Calu3 (cell line): Measurements from ENCODE around the gene MAS1L. TPM values are rescaled to one million over a fixed set of nuclear protein-coding genes. Genes with fewer than 3 reads are reported as not detected.

Source experiments
- BruUV-seq: library from RNA; stranded (reverse); fragments of 400-500 nt; replicated peaks from 2 replicates; lab custom pipeline; 2021; lab: Mats Ljungman, UMichigan
- CTCF ChIA-PET: fragments of 300-600 bp; sonication (Branson Sonifier 250); formaldehyde crosslinking; loops from one replicate; lab custom pipeline; 2022; ENCODE audit warnings: antibody characterized with exemption; lab: Charles Lee
- DNase-seq: peaks from one replicate; pipeline ENCODE4 v3.0.0; 2022
- H3K27ac Mint-ChIP-seq: one replicate; pipeline ENCODE4 v1.8.0; 2022; ENCODE audit warnings: mixed read lengths; ENCODE audit not compliant: unreplicated experiment
- H3K27me3 Mint-ChIP-seq: one replicate; pipeline ENCODE4 v1.8.0; 2022; ENCODE audit warnings: mixed read lengths; ENCODE audit not compliant: unreplicated experiment
- H3K36me3 Mint-ChIP-seq: one replicate; pipeline ENCODE4 v1.8.0; 2022; ENCODE audit warnings: mild to moderate bottlenecking, moderate library complexity, mixed read lengths; ENCODE audit not compliant: insufficient read depth, unreplicated experiment
- H3K4me1 Mint-ChIP-seq: one replicate; pipeline ENCODE4 v1.8.0; 2022; ENCODE audit warnings: mild to moderate bottlenecking, low read depth, mixed read lengths; ENCODE audit not compliant: unreplicated experiment
- H3K4me3 Mint-ChIP-seq: one replicate; pipeline ENCODE4 v1.8.0; 2022; ENCODE audit warnings: mild to moderate bottlenecking, low read depth, moderate library complexity, mixed read lengths; ENCODE audit not compliant: unreplicated experiment
- H3K9me3 Mint-ChIP-seq: one replicate; pipeline ENCODE4 v1.8.0; 2022; ENCODE audit warnings: low read depth, mixed read lengths; ENCODE audit not compliant: unreplicated experiment
- CTCF ChIP-seq: fragments of 200-600 bp; IDR thresholded peaks from one replicate; pipeline ENCODE4 v1.8.0; 2022; ENCODE audit warnings: antibody characterized with exemption; ENCODE audit not compliant: unreplicated experiment
- intact Hi-C: fragments of 100-400 bp; cut with micrococcal nuclease; formaldehyde crosslinking; loops from one replicate; pipeline ENCODE4 v1.10.0; 2022; ENCODE audit not compliant: unreplicated experiment
- total RNA-seq: library from RNA; stranded (reverse); gene quantifications from 2 replicates; pipeline ENCODE4 v1.2.3, GENCODE V29; 2022

MAS1L gene
- total RNA-seq, 1 experiment from 2014 or later = not detected

- Mint-ChIP-seq H3K27me3 (no peaks in the 10 kb centered on the region), H3K36me3 (no peaks in the 10 kb centered on the region), H3K4me1 (no peaks in the 10 kb centered on the region), H3K9me3 (no peaks in the 10 kb centered on the region), H3K4me3 (no peak overlapping the region), H3K27ac (no peak overlapping the region)
- DNase-seq = no peak
- no peak for TF ChIP-seq CTCF
- CTCF ChIA-PET = interaction anchor here (0.7 kb wide), 1 partner anchor 24 kb away, joined by 4 read pairs; no protein-coding TSS in a partner anchor
- BruUV-seq = no TSS peak
- intact Hi-C loops = no loop called here
Measured at GRCh38 chr6:29488874-29489273, 1.1 kb upstream of the MAS1L start.

- no peak for DNase-seq
- no TSS peak for BruUV-seq
- no peaks in the 10 kb centered on the region for H3K36me3 Mint-ChIP-seq
Measured at GRCh38 chr6:29487131-29487530, 625 bp downstream of the MAS1L start.

GRCh38 chr6:29486577-29486976 lies 1.2 kb downstream of the MAS1L start:
- Mint-ChIP-seq H3K36me3 (no peaks in the 10 kb centered on the region), H3K27ac (no peak overlapping the region), H3K27me3 (no peaks in the 10 kb centered on the region), H3K4me1 (no peaks in the 10 kb centered on the region), H3K4me3 (no peak overlapping the region), H3K9me3 (no peaks in the 10 kb centered on the region)
- TF ChIP-seq CTCF = no peak
- DNase-seq = no peak
- BruUV-seq = no TSS peak
- CTCF ChIA-PET = interaction anchor here (0.8 kb wide), 1 partner anchor 190 kb away, joined by 5 read pairs; no protein-coding TSS in a partner anchor
- intact Hi-C loops = no loop called here

More at GRCh38 chr6:29487131-29487530, 625 bp downstream of the MAS1L start:
- Mint-ChIP-seq H3K27ac (no peak overlapping the region), H3K27me3 (no peaks in the 10 kb centered on the region), H3K4me3 (no peak overlapping the region), H3K4me1 (no peaks in the 10 kb centered on the region), H3K9me3 (no peaks in the 10 kb centered on the region)
- no peak for TF ChIP-seq CTCF
- CTCF ChIA-PET = no interaction called here
- intact Hi-C loops = no loop called here

GRCh38 chr6:29483735-29484134 lies 4.0 kb downstream of the MAS1L start:
- no peaks in the 10 kb centered on the region for H3K27me3 Mint-ChIP-seq
- no TSS peak for BruUV-seq
- CTCF ChIA-PET = no interaction called here
- no peaks in the 10 kb centered on the region for H3K36me3 Mint-ChIP-seq
- no peak for TF ChIP-seq CTCF
- no peaks in the 10 kb centered on the region for H3K4me1 Mint-ChIP-seq
- H3K9me3 Mint-ChIP-seq = peaks cover 2% of the 10 kb centered on the region
- H3K27ac Mint-ChIP-seq = no peak overlapping the region
- intact Hi-C loops = no loop called here
- DNase-seq = no peak
- H3K4me3 Mint-ChIP-seq = no peak overlapping the region
